Fibroblast of mammary gland (primary cell): ENCODE measurements around the gene PLPPR5.
A peak's percentile ranks its signal among the peaks of the same experiment; 100 is the strongest.

Source experiments
- DNase-seq: peaks from one replicate; pipeline ENCODE4 v3.0.0-alpha.2; 2010; ENCODE audit warnings: low read depth
- H3K4me3 ChIP-seq: 2 replicates; pipeline ENCODE4 v1.5.1; 2011; ENCODE audit warnings: low read depth, mild to moderate bottlenecking, low read length, moderate library complexity; ENCODE audit not compliant: control insufficient read depth
- CTCF ChIP-seq: conservative IDR thresholded peaks from 2 replicates; pipeline ENCODE4 v1.5.1; 2011; ENCODE audit warnings: low read depth, low read length, inconsistent platforms; ENCODE audit not compliant: control insufficient read depth, insufficient read depth

Gene PLPPR5

GRCh38 chr1:98874828-98875227, 129.8 kb downstream of the PLPPR5 start:
- DNase-seq: no peak
- no peak overlapping the region for H3K4me3 ChIP-seq
- no peak for TF ChIP-seq CTCF

- DNase-seq: peak; percentile 3
- H3K4me3 ChIP-seq: no peak overlapping the region
- no peak for TF ChIP-seq CTCF
These were observed 133.4 kb downstream of the PLPPR5 start for GRCh38 chr1:98870959-98871903.

GRCh38 chr1:98865796-98866195, 138.9 kb downstream of the PLPPR5 start:
- DNase-seq: no peak
- TF ChIP-seq CTCF: no peak
- no peak overlapping the region for H3K4me3 ChIP-seq

GRCh38 chr1:98860329-98860728, 144.3 kb downstream of the PLPPR5 start:
- no peak for TF ChIP-seq CTCF
- H3K4me3 ChIP-seq: no peak overlapping the region
- no peak for DNase-seq

- no peak for DNase-seq
- no peak for TF ChIP-seq CTCF
- no peak overlapping the region for H3K4me3 ChIP-seq
These were observed 150.5 kb downstream of the PLPPR5 start for GRCh38 chr1:98854137-98854536.

GRCh38 chr1:98849969-98850636, 154.6 kb downstream of the PLPPR5 start:
- no peak overlapping the region for H3K4me3 ChIP-seq
- no peak for DNase-seq
- no peak for TF ChIP-seq CTCF
